ENCODE data around the gene CHMP4B.

CHMP4B gene

GRCh38 chr20:33821270-33821836 lies 10.2 kb downstream of the CHMP4B start:
- DNase-seq (ENCODE audit: low spot score): no peak

GRCh38 chr20:33822423-33822822 lies 11.3 kb downstream of the CHMP4B start:
- DNase-seq (ENCODE audit: low spot score): no peak

- DNase-seq (ENCODE audit: low spot score): no peak
Measured at GRCh38 chr20:33822991-33823390, 11.8 kb downstream of the CHMP4B start.

GRCh38 chr20:33824852-33825251 lies 13.7 kb downstream of the CHMP4B start:
- no peak for DNase-seq (ENCODE audit: low spot score)

- DNase-seq (ENCODE audit: low spot score): no peak
Measured at GRCh38 chr20:33825340-33826269, 14.5 kb downstream of the CHMP4B start.

- DNase-seq (ENCODE audit: low spot score): no peak
Measured at GRCh38 chr20:33826270-33826897, 15.2 kb downstream of the CHMP4B start.

GRCh38 chr20:33827109-33827508 lies 16.0 kb downstream of the CHMP4B start:
- DNase-seq (ENCODE audit: low spot score): no peak

- DNase-seq (ENCODE audit: low spot score): no peak
Measured at GRCh38 chr20:33827634-33828325, 16.6 kb downstream of the CHMP4B start.

GRCh38 chr20:33828326-33828844 lies 17.2 kb downstream of the CHMP4B start:
- DNase-seq (ENCODE audit: low spot score): no peak

- DNase-seq (ENCODE audit: low spot score): no peak
Measured at GRCh38 chr20:33828967-33829560, 17.9 kb downstream of the CHMP4B start.

GRCh38 chr20:33829636-33830035 lies 18.5 kb downstream of the CHMP4B start:
- DNase-seq (ENCODE audit: low spot score): no peak

GRCh38 chr20:33830371-33830770 lies 19.2 kb downstream of the CHMP4B start:
- DNase-seq (ENCODE audit: low spot score): no peak

GRCh38 chr20:33832103-33832804 lies 21.1 kb downstream of the CHMP4B start:
- DNase-seq (ENCODE audit: low spot score): peak; percentile 28

GRCh38 chr20:33833333-33833732 lies 22.2 kb downstream of the CHMP4B start:
- DNase-seq (ENCODE audit: low spot score): no peak

GRCh38 chr20:33835615-33836172 lies 24.5 kb downstream of the CHMP4B start:
- DNase-seq (ENCODE audit: low spot score): no peak

GRCh38 chr20:33836277-33836676 lies 25.1 kb downstream of the CHMP4B start:
- no peak for DNase-seq (ENCODE audit: low spot score)

- DNase-seq (ENCODE audit: low spot score): no peak
Measured at GRCh38 chr20:33837096-33837830, 26.1 kb downstream of the CHMP4B start.

GRCh38 chr20:33838035-33838864 lies 27.1 kb downstream of the CHMP4B start:
- DNase-seq (ENCODE audit: low spot score): no peak

GRCh38 chr20:33839591-33839990 lies 28.4 kb downstream of the CHMP4B start:
- DNase-seq (ENCODE audit: low spot score): no peak
